HG03159 (cell line): Measurements from ENCODE around the gene CLDN24.

Experiments used
- ATAC-seq: cut with Tn5 transposase; IDR thresholded peaks from one replicate; pipeline ENCODE4 v1.9.1; 2021; ENCODE audit warnings: mild to moderate bottlenecking, moderate library complexity; ENCODE audit not compliant: unreplicated experiment

CLDN24 gene

GRCh38 chr4:183286590-183287308 is 35.5 kb downstream of the CLDN24 start:
- peak; percentile 26 for ATAC-seq

GRCh38 chr4:183285886-183286285 is 36.3 kb downstream of the CLDN24 start:
- no peak for ATAC-seq

DNA sequence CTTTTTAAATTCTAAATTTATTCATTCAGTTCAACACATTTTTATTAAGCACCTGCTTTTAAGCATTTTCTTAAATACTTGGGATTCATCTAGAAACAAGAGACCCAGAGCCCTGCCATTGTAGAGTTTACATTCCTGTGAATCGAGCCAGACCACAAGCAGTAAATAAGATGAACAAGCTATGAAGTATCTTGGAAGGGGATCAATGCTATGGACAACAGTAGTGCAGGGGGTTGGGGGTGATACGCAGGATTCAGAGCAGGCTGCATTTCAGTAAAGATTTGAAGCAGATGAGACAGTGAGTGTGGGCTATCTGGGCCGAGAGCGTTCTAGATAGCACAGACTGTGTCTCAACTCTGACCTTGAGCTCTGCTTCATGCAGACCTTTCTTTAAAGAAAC is 37.3 kb downstream of the CLDN24 start:
- no peak for ATAC-seq

DNA sequence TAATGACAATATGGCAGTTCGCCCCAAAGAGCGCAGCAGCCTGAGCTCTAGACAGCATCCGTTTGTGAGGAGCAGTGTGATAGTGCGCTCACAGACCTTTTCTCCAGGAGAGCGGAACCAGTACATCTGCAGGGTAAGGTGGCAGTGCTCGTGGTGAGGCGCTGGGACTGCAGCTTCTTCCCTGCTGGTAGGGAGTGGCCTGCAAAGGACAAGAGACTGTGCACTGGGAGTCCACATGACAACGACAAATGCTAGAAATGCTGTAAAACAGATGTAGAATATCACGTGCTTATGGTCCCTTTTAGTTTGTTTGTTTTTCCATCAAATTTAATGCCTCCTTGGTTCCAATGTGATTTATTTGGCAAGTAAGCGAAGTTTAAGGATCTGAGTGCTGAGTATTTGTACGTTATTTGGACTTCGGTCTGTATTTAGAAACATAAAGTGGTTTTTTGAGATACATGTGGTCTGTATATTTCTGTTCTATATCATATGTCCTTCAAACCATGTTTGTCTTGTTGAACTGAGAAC is 37.9 kb downstream of the CLDN24 start:
- no peak for ATAC-seq

DNA sequence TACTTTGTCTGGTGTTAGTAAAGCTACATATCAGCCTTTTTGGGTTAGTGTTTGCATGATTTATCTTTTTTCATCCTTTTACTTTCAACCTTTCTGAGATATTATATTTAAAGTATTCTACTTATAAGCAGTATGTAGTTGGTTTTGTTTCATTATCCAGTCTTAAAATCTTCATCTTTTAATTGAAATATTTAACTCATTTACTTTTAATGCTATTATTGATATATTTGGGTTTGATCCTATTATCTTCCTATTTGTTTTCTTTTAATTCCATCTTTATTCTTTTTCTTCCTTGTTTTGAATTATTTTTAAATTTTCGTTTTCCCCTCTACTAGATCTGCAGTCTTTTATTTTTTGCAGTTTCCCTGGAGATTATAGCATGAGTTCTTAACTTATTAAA is 46.1 kb downstream of the CLDN24 start:
- ATAC-seq, result no peak

GRCh38 chr4:183272384-183272783 is 49.8 kb downstream of the CLDN24 start:
- no peak for ATAC-seq
